Karpas-422 (cell line): ENCODE results near the gene NSFL1C. TPM values are rescaled to one million over a fixed set of nuclear protein-coding genes. Genes with fewer than 3 reads are reported as not detected.

Experiments
- DNase-seq: peaks from one replicate; pipeline ENCODE4 v3.0.0-alpha.2; 2015
- H2AFZ ChIP-seq: fragments of 200-600 bp; sonication (generic); 2 replicates; pipeline ENCODE4 v1.6.1; 2014; ENCODE audit warnings: antibody characterized with exemption, low read length, mixed read lengths
- H3K27ac ChIP-seq: fragments of 200-600 bp; sonication (generic); 2 replicates; pipeline ENCODE4 v1.5.1; 2014; ENCODE audit warnings: mild to moderate bottlenecking, low read length, moderate library complexity
- H3K27me3 ChIP-seq: fragments of 200-600 bp; sonication (generic); 2 replicates; pipeline ENCODE4 v1.6.1; 2014; ENCODE audit warnings: low read length, mixed read lengths
- H3K36me3 ChIP-seq: fragments of 200-600 bp; sonication (generic); 2 replicates; pipeline ENCODE4 v1.6.1; 2014; ENCODE audit warnings: low read length, mixed read lengths; ENCODE audit not compliant: insufficient read depth
- H3K4me1 ChIP-seq: fragments of 200-600 bp; sonication (generic); 2 replicates; pipeline ENCODE4 v1.6.1; 2014; ENCODE audit warnings: mild to moderate bottlenecking, low read length, mixed read lengths
- H3K4me2 ChIP-seq: fragments of 200-600 bp; sonication (generic); 2 replicates; pipeline ENCODE4 v1.6.1; 2014; ENCODE audit warnings: low read length, low read depth, mild to moderate bottlenecking; ENCODE audit not compliant: poor library complexity, severe bottlenecking
- H3K4me3 ChIP-seq: fragments of 200-600 bp; sonication (generic); 2 replicates; pipeline ENCODE4 v1.5.1; 2014; ENCODE audit warnings: mild to moderate bottlenecking, antibody characterized with exemption, low read length, mixed read lengths
- H3K79me2 ChIP-seq: fragments of 200-600 bp; sonication (generic); 2 replicates; pipeline ENCODE4 v1.6.1; 2014; ENCODE audit warnings: mild to moderate bottlenecking, low read length, mixed read lengths
- H3K9ac ChIP-seq: fragments of 200-600 bp; sonication (generic); 2 replicates; pipeline ENCODE4 v1.6.0; 2014; ENCODE audit warnings: low read length
- H3K9me2 ChIP-seq: fragments of 200-600 bp; sonication (generic), shearing (Covaris generic); replicated peaks from 2 replicates; pipeline ENCODE4 v1.6.0; 2014; ENCODE audit warnings: mild to moderate bottlenecking, low read length, moderate library complexity; ENCODE audit not compliant: insufficient read depth
- H3K9me3 ChIP-seq: fragments of 300-700, 200-600 bp; sonication (generic); 2 replicates; pipeline ENCODE4 v1.6.1; 2014; ENCODE audit warnings: low read length, mixed read lengths
- H4K20me1 ChIP-seq: fragments of 200-600 bp; sonication (generic); 2 replicates; pipeline ENCODE4 v1.6.1; 2014; ENCODE audit warnings: mild to moderate bottlenecking, antibody characterized with exemption, low read length, low read depth; ENCODE audit not compliant: insufficient read depth
- total RNA-seq: library from RNA; depleted of rRNA; stranded (reverse); fragments of >200 nt; shearing (Covaris generic); gene quantifications from 2 replicates; pipeline ENCODE4 v1.2.3, GENCODE V29; 2014; ENCODE audit warnings: low replicate concordance; rRNA removed

NSFL1C gene
- 19.4 and 20.9 TPM in 2 replicates for total RNA-seq

GRCh38 chr20:1466211-1467081, at the start of gene NSFL1C:
Gene NSFL1C, minus strand, starts transcription at chr20:1466849. Its CDS starts 25 bp downstream, at chr20:1466824.
- Histone ChIP-seq H3K9ac (peak within 1 kb of the TSS; percentile 92), H3K4me1 (peaks cover 36% of the 10 kb centered on the region), H3K27ac (no peak within 1 kb of the TSS), H3K4me3 (peak within 1 kb of the TSS; percentile 93), H4K20me1 (peaks cover 10% of the 10 kb centered on the region; the same call in 1 of the 2 replicates), H3K27me3 (no peaks in the 10 kb centered on the region), H3K79me2 (peaks cover 48% of the 10 kb centered on the region), H3K9me2 (no peaks in the 10 kb centered on the region), H2AFZ (peak within 1 kb of the TSS; percentile 88; the same call in 1 of the 2 replicates), H3K36me3 (no peaks in the 10 kb centered on the region), H3K9me3 (no peaks in the 10 kb centered on the region), H3K4me2 (peak within 1 kb of the TSS; percentile 95)
- peak; percentile 97 for DNase-seq

- H3K27ac ChIP-seq = no peak overlapping the region
- H3K4me2 ChIP-seq = no peak overlapping the region
- H3K79me2 ChIP-seq = no peaks in the 10 kb centered on the region
- no peaks in the 10 kb centered on the region for H4K20me1 ChIP-seq
- no peaks in the 10 kb centered on the region for H3K27me3 ChIP-seq
- H3K9ac ChIP-seq = no peak overlapping the region
- H3K36me3 ChIP-seq = no peaks in the 10 kb centered on the region
- DNase-seq = no peak
- no peak overlapping the region for H3K4me3 ChIP-seq
- no peaks in the 10 kb centered on the region for H3K4me1 ChIP-seq
- no peak overlapping the region for H2AFZ ChIP-seq
- H3K9me3 ChIP-seq = no peaks in the 10 kb centered on the region
- H3K9me2 ChIP-seq = no peaks in the 10 kb centered on the region
Measured at GRCh38 chr20:1513801-1514200, 47.2 kb upstream of the NSFL1C start.

- H3K4me2 ChIP-seq = no peak overlapping the region
- H3K36me3 ChIP-seq = no peaks in the 10 kb centered on the region
- DNase-seq = peak; percentile 54
- no peak overlapping the region for H3K9ac ChIP-seq
- no peaks in the 10 kb centered on the region for H3K4me1 ChIP-seq
- H3K4me3 ChIP-seq = no peak overlapping the region
- H3K27ac ChIP-seq = no peak overlapping the region
- H3K79me2 ChIP-seq = no peaks in the 10 kb centered on the region
- H4K20me1 ChIP-seq = no peaks in the 10 kb centered on the region
- no peaks in the 10 kb centered on the region for H3K9me2 ChIP-seq
- no peaks in the 10 kb centered on the region for H3K27me3 ChIP-seq
- H3K9me3 ChIP-seq = no peaks in the 10 kb centered on the region
- no peak overlapping the region for H2AFZ ChIP-seq
Measured at GRCh38 chr20:1509237-1509636, 42.6 kb upstream of the NSFL1C start.

DNA sequence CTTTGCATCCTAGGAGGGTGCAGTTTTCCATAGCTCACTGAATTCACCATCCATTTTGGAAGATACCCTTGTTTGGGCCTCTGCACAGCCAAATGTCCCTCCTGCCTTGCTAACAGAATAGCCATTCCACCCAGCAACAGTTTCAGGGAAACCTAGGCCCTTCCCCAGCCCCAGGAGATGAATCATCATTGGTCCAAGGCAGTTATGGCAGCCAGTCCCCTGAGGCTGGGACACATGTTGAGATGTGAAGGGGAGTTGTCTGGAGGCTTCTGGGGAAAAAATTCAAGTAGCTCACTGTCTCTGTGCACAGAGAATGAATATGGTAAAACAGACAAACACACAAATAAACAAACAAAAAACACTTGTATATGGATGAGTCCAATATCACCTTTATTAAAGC, 41.9 kb upstream of the NSFL1C start:
- DNase-seq = no peak
- Histone ChIP-seq H3K79me2 (no peaks in the 10 kb centered on the region), H3K9me3 (no peaks in the 10 kb centered on the region), H2AFZ (no peak overlapping the region), H3K9ac (no peak overlapping the region), H3K4me3 (no peak overlapping the region), H3K9me2 (no peaks in the 10 kb centered on the region), H3K27ac (no peak overlapping the region), H3K4me1 (no peaks in the 10 kb centered on the region), H3K27me3 (no peaks in the 10 kb centered on the region), H4K20me1 (no peaks in the 10 kb centered on the region), H3K4me2 (no peak overlapping the region), H3K36me3 (no peaks in the 10 kb centered on the region)

DNA sequence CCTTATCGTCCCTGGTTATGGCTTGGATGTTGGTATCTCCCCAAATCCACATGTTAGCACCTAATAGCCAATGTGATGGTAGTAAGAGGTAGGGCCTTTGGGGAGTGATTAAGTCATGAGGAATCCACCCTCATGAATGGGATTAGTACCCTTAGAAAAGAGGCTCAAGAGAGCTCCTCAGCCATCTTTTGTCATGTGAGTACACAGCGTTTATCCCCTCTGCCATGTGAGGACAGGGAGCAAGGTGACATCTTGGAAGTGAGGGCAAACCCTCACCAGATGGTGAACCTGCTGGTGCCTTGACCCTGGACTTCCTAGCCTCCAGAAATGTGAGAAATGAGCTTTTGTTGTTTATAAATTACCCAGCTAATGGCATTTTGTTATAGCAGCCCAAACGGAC, 40.6 kb upstream of the NSFL1C start:
- H3K27me3 ChIP-seq = no peaks in the 10 kb centered on the region
- no peak overlapping the region for H3K4me3 ChIP-seq
- H3K9ac ChIP-seq = no peak overlapping the region
- DNase-seq = no peak
- no peaks in the 10 kb centered on the region for H3K4me1 ChIP-seq
- H3K4me2 ChIP-seq = no peak overlapping the region
- no peaks in the 10 kb centered on the region for H3K9me2 ChIP-seq
- H3K79me2 ChIP-seq = no peaks in the 10 kb centered on the region
- no peak overlapping the region for H2AFZ ChIP-seq
- H3K9me3 ChIP-seq = no peaks in the 10 kb centered on the region
- H3K27ac ChIP-seq = no peak overlapping the region
- H3K36me3 ChIP-seq = no peaks in the 10 kb centered on the region
- H4K20me1 ChIP-seq = no peaks in the 10 kb centered on the region

GRCh38 chr20:1505871-1506270, 39.2 kb upstream of the NSFL1C start:
- no peak overlapping the region for H3K4me2 ChIP-seq
- H3K9me3 ChIP-seq = no peaks in the 10 kb centered on the region
- no peak overlapping the region for H3K9ac ChIP-seq
- no peaks in the 10 kb centered on the region for H4K20me1 ChIP-seq
- H3K27ac ChIP-seq = no peak overlapping the region
- no peaks in the 10 kb centered on the region for H3K36me3 ChIP-seq
- H3K9me2 ChIP-seq = no peaks in the 10 kb centered on the region
- no peak overlapping the region for H2AFZ ChIP-seq
- DNase-seq = no peak
- no peaks in the 10 kb centered on the region for H3K4me1 ChIP-seq
- no peak overlapping the region for H3K4me3 ChIP-seq
- no peaks in the 10 kb centered on the region for H3K79me2 ChIP-seq
- no peaks in the 10 kb centered on the region for H3K27me3 ChIP-seq

DNA sequence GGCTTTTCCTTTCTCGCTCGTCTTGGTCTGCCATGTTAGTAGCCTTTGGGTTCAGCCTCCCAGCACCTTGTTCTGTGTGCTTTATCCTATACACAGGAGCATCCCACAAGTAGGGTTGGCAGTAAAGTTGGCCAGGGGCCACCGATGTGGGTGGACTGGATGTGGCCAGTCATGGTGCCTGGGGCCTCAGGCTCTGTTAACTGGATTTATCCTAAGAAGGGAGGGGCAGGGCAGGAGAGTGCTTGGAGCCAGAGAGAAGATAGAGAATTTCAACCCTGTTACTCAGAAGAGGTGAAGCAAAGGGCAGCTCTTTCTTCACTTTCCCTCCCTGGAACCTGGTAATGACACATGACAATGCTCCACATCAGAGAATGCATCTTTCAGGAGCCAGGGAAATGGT, 38.7 kb upstream of the NSFL1C start:
- Histone ChIP-seq H3K9me2 (no peaks in the 10 kb centered on the region), H3K36me3 (no peaks in the 10 kb centered on the region), H3K4me1 (no peaks in the 10 kb centered on the region), H2AFZ (no peak overlapping the region), H3K4me2 (no peak overlapping the region), H3K27ac (no peak overlapping the region), H3K27me3 (no peaks in the 10 kb centered on the region), H3K9me3 (no peaks in the 10 kb centered on the region), H4K20me1 (no peaks in the 10 kb centered on the region), H3K9ac (no peak overlapping the region), H3K79me2 (no peaks in the 10 kb centered on the region), H3K4me3 (no peak overlapping the region)
- no peak for DNase-seq

DNA sequence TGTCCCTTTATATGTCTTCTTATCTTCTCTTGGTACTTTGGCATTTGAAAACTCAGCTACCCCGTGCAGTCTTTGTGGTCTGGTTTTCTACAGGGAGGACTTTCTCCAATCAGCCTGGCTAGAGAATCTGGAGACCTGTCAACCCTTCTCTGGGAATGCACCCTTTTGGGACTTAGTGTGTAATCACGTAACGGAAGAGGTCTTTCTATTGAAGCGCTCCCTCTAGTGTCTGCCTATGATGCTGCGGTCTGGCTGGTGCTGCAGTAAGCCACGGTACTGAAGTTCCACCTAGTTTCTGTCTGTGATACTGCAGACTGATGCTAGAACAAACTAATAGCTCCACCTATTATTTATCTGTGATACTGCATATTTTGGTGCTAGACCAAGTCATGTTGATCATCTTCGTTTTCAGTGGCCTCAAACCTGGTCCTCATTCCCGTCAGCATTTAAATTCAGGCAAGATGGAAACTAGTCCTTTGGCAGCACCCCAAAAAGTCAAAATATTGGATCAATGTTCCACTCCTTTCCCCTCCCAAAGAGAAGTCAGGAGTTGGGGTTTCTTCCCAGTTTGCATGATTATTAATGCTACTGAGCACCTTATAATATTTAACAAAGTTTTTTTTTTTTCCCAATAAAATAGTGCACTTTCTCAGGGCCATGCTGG, 37.0 kb upstream of the NSFL1C start:
- Histone ChIP-seq H3K27ac (no peak overlapping the region), H4K20me1 (no peaks in the 10 kb centered on the region), H3K4me2 (no peak overlapping the region), H3K9me3 (no peaks in the 10 kb centered on the region), H3K27me3 (no peaks in the 10 kb centered on the region; the same call in 1 of the 2 replicates), H2AFZ (no peak overlapping the region), H3K4me3 (no peak overlapping the region), H3K9ac (no peak overlapping the region), H3K4me1 (no peaks in the 10 kb centered on the region), H3K9me2 (no peaks in the 10 kb centered on the region), H3K79me2 (no peaks in the 10 kb centered on the region), H3K36me3 (no peaks in the 10 kb centered on the region)
- peak; percentile 94 for DNase-seq
